Colonic mucosa (tissue), 4 donors: ENCODE results near the gene SRSF6. TPM values are rescaled to one million over a fixed set of nuclear protein-coding genes. Genes with fewer than 3 reads are reported as not detected.

ENCODE experiments used
- DNase-seq: peaks from one replicate; pipeline ENCODE4 v3.0.0-alpha.2; 2020
- H3K27ac ChIP-seq: fragments of 200-600 bp; one replicate; pipeline ENCODE4 v1.8.0; 2021
- H3K27me3 ChIP-seq: fragments of 200-600 bp; one replicate; pipeline ENCODE4 v1.8.0; 2021
- H3K36me3 ChIP-seq: fragments of 200-600 bp; one replicate; pipeline ENCODE4 v1.8.0; 2021
- H3K4me1 ChIP-seq: fragments of 200-600 bp; one replicate; pipeline ENCODE4 v1.8.0; 2021; ENCODE audit warnings: mild to moderate bottlenecking
- H3K4me3 ChIP-seq: fragments of 200-600 bp; one replicate; pipeline ENCODE4 v1.8.0; 2021
- H3K9ac ChIP-seq, 2 donors: one replicate each; pipeline ENCODE4 v1.7.0; 2013; ENCODE audit warnings: control low read depth in 2 of 2, low read depth in 2 of 2, low read length in 2 of 2
- H3K9me3 ChIP-seq: fragments of 200-600 bp; one replicate; pipeline ENCODE4 v1.8.0; 2021
- CTCF ChIP-seq: fragments of 200-600 bp; IDR thresholded peaks from one replicate; pipeline ENCODE4 v1.8.0; 2022; ENCODE audit warnings: antibody characterized with exemption, mild to moderate bottlenecking
- intact Hi-C: fragments of 100-400 bp; cut with DNase I; formaldehyde crosslinking; loops from one replicate; pipeline ENCODE4 v1.14.1; 2022
- total RNA-seq, 2 donors: library from RNA; stranded (reverse); fragmentation: NEBNext Ultra II Directional in 1 of 2; extraction: Animal tissue kit (Norgen Biotek cat#: 25700) in 1 of 2; gene quantifications; one replicate each; pipeline ENCODE4 v1.2.1, GENCODE V29; 2021
- donor health status: healthy.
- donor health status: DM: no; HTN: no; CAD: no.
- donor health status: DM: no; HTN: no; CAD: no.

The SRSF6 gene
- total RNA-seq, 2 donors from 2014 or later, result 101 to 147 TPM

DNA sequence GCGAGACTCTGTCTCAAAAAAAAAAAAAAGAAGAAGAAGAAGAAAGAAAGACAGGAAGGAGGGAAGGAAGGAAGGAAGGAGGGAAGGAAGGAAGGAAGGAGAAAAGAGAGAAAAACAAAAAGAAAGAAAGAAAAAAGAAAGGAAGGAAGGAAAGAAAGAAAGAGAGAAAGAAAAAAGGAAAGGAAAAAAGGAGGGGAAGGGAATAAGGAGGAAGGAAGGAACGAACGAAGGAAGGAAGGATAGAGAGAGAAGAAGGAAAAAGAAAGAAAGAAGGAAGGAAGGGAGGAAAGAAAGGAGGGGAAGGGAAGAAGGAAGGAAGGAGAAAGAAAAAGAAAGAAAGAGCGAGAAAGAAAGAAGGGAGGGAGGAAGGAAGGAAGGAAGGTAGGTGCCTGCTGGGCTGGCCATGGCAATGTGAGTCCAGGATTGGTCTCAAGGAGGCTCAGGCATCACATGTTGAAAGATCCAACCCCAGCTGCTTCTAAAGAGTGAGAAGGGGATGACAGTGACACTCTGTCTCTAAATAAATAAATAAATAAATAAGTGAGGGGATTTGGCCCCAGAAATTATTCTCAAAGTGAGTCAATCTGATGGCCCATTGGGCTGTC, 24.3 kb upstream of the SRSF6 start:
- Histone ChIP-seq H3K9me3 (no peaks in the 10 kb centered on the region), H3K27ac (no peak overlapping the region), H3K9ac (no peak overlapping the region), H3K4me1 (no peaks in the 10 kb centered on the region), H3K4me3 (no peak overlapping the region), H3K27me3 (no peaks in the 10 kb centered on the region), H3K36me3 (no peaks in the 10 kb centered on the region)
- TF ChIP-seq CTCF, result no peak
- intact Hi-C loops, result no loop called here
- DNase-seq, result no peak

GRCh38 chr20:43434565-43434964, 23.1 kb upstream of the SRSF6 start:
- no peak for TF ChIP-seq CTCF
- no peaks in the 10 kb centered on the region for H3K27me3 ChIP-seq
- no peak overlapping the region for H3K27ac ChIP-seq
- no peaks in the 10 kb centered on the region for H3K36me3 ChIP-seq
- no peaks in the 10 kb centered on the region for H3K4me1 ChIP-seq
- intact Hi-C loops, result no loop called here
- H3K4me3 ChIP-seq, result no peak overlapping the region
- H3K9ac ChIP-seq, result no peak overlapping the region
- DNase-seq, result no peak
- H3K9me3 ChIP-seq, result no peaks in the 10 kb centered on the region

DNA sequence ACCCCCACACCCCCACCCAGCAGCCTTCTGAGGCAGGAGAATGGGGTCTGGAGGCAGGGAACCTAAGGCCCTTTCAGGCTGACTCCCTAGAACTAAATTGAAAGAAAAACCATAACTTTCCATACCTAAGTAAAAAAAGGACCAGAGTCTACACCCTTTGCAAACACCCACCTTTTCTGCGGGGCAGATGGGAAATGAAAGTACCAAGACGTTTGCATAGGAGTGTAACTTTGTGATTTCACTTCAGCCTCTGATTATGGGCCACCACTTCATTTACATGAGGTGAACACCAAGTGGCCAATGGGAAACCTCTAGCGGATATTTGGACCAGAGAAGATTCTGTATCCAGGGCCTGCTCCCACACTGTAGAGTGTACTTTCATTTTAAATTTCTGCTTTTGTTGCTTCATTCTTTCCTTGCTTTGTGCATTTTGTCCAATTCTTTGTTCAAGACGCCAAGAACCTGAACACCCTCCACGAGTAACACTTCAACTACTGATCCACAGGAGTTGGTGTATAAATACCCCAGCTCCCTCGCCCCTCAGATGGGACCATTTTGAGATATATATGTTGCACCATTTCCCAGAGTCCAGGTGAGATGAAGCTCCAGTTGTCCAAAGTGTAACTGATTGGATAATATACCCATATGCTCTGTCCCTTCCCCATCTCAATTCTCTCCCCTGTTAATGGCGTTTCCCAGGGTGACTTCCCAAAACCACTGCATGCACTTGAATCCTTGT, 18.9 kb upstream of the SRSF6 start:
- no peak overlapping the region for H3K9ac ChIP-seq
- H3K4me3 ChIP-seq, result no peak overlapping the region
- H3K27me3 ChIP-seq, result no peaks in the 10 kb centered on the region
- H3K27ac ChIP-seq, result no peak overlapping the region
- no peaks in the 10 kb centered on the region for H3K9me3 ChIP-seq
- no peaks in the 10 kb centered on the region for H3K4me1 ChIP-seq
- intact Hi-C loops, result no loop called here
- no peak for TF ChIP-seq CTCF
- no peak for DNase-seq
- no peaks in the 10 kb centered on the region for H3K36me3 ChIP-seq

DNA sequence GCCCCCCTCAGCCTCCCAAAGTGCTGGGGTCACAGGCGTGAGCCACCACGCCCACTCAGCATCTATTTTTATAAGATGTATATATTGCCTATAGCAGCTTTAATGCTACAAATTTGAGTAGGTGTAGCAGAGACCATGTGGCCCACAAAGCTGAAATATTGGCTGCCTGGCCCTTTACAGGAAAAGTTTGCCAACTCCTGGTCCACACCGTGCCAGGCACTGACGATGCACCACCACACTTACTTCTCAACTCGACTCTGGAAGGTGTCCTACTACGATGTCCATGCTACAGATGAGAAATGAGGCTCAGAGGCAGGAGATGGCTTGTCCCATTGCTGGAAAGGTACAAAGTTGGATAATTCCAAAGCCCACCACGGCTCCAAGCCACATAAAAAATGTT, 17.2 kb upstream of the SRSF6 start:
- H3K9ac ChIP-seq, result no peak overlapping the region
- intact Hi-C loops, result loop anchor here (10.0 kb wide), 1 partner anchor 654 kb away; no protein-coding TSS in a partner anchor
- no peaks in the 10 kb centered on the region for H3K27me3 ChIP-seq

DNA sequence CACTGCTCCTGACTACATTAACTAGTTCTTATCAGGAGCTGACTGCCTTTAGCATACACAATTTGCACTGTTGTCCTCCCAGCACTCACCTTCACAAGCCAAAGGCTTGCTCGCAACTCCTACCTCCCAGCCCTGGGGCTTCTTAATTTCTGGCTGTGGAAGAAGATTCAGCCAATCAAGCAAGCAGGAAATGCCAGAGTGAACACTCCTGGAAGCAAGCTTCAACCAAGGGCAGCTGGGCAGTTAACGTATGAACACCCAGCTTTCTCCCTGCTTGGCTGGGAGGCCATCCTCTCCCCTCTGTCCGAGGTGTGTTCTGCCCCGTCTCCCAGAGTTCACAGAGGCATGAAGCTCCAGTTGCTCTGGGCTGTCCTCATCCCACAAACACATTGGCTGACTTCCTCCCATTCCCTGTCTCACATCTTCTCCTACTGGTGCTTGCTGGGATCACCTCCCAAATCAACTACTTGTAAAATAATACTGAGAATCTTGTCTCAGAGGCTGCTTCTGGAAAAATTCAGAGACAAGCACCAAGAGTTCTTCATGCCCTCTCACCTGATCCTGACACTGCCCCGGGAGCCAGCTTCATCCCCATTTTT, 15.3 kb upstream of the SRSF6 start:
- H3K27me3 ChIP-seq, result no peaks in the 10 kb centered on the region
- intact Hi-C loops, result loop anchor here (10.0 kb wide), 1 partner anchor 652 kb away; no protein-coding TSS in a partner anchor
- TF ChIP-seq CTCF, result no peak

More for the DNA sequence above, 17.2 kb upstream of the SRSF6 start:
- no peak for DNase-seq
- Histone ChIP-seq H3K36me3 (no peaks in the 10 kb centered on the region), H3K4me1 (no peaks in the 10 kb centered on the region), H3K9me3 (no peaks in the 10 kb centered on the region), H3K27ac (no peak overlapping the region), H3K4me3 (no peak overlapping the region)
- no peak for TF ChIP-seq CTCF

More for the DNA sequence above, 15.3 kb upstream of the SRSF6 start:
- H3K9me3 ChIP-seq, result no peaks in the 10 kb centered on the region
- H3K9ac ChIP-seq, result no peak overlapping the region
- no peak overlapping the region for H3K27ac ChIP-seq
- no peak for DNase-seq
- no peak overlapping the region for H3K4me3 ChIP-seq
- no peaks in the 10 kb centered on the region for H3K36me3 ChIP-seq
- no peaks in the 10 kb centered on the region for H3K4me1 ChIP-seq
